A673 (cell line): Measurements from ENCODE around the gene CRACR2A.

Experiments used
- CTCF ChIP-seq: fragments of 300-800, 200-600 bp; sonication (generic); conservative IDR thresholded peaks from 2 replicates; pipeline ENCODE4 v1.5.1; 2017; ENCODE audit warnings: low read depth, mild to moderate bottlenecking, antibody characterized with exemption, low read length, moderate library complexity, mixed read lengths
- EZH2 ChIP-seq: fragments of 200-600 bp; sonication (generic); IDR thresholded peaks from 2 replicates; pipeline ENCODE4 v1.6.1; 2017; ENCODE audit warnings: borderline replicate concordance, low read depth, mild to moderate bottlenecking, mixed read lengths, antibody characterized with exemption, low read length; ENCODE audit not compliant: poor library complexity, severe bottlenecking

GRCh38 chr12:3770891-3771290 is 18.0 kb upstream of the CRACR2A start:
- no peak for TF ChIP-seq CTCF
- no peak for TF ChIP-seq EZH2
